NCI-H1105 treated with DMSO at 0.1 percent for 48 hours (cell line): Measurements from ENCODE around the gene ACO1.

Experiments
- DNase-seq: peaks from one replicate; lab custom pipeline; 2025; lab: John Stamatoyannopoulos, UW

ACO1 gene

DNA sequence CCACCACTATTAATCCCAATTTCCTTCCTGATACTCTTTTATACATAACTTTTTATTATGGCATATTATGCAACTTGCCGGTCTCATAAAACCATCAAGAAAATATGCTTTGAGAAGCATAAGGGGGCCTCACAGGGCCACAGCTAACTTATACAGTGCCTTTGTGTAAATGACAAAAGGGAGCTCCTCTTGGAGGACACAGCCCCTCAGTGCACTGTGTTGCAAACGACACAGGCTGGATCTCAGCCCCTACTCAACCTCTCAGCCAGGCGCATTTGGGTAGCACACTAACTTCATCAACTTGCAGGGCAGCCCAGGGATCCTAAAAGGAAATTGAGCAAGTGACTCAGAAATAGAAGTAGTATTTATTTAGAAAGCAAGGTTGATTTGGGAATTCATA lies 106.2 kb downstream of the ACO1 start:
- no peak for DNase-seq

DNA sequence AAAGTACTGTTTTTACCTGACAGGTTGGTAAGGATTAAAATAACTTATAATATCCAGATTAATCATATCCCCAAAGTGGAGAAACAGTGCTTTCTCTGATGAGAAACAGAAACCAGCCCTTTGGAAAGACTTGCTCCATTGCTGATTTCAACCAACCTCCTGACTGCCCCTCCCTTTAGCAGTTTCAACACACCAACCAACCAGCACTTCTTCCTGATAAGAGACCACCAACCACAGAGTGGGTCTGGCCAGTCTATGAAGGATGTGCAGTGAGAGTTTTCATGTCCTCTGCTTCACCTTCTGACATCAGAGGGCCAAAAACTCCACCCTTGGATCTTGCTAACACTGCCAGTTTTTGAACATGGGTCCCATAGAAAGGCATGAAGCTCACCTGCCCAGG lies 113.5 kb downstream of the ACO1 start:
- no peak for DNase-seq

DNA sequence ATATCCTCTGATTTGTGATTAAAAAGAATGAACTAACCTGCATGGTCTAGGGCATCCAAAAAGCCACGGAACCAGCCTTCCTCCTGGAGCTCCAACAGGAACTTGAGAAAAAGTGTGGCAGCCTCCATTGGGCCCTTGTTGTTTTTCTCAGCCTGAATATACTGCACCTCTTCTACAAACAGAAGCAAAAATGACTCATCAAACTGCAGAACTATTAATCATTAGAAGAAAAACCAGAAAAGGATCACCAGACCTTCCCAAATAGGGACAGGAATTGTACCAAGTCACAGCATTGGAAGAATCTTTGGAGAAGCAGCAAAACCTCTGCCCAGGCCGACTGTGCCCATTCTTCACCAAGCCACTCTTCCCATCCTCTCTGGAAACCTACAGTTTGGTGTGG lies 116.3 kb downstream of the ACO1 start:
- DNase-seq, result peak; percentile 6

DNA sequence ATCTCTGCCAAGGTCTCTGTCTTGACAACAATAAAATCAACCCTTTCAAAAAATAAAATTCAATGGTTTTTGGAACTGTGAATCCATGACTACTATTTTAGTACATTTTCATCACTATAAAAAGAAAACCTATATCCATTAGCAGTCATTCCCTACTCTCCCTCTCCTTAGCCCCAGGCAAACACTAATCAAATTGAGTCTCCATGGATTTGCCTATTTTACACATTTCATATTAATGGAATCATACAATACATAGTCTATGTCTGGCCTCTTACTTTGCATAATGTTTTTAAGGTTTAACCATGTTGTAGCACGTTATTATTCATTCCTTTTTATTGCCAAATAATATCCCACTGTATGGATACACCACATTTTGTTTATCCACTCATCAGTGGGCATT lies 117.4 kb downstream of the ACO1 start:
- no peak for DNase-seq

DNA sequence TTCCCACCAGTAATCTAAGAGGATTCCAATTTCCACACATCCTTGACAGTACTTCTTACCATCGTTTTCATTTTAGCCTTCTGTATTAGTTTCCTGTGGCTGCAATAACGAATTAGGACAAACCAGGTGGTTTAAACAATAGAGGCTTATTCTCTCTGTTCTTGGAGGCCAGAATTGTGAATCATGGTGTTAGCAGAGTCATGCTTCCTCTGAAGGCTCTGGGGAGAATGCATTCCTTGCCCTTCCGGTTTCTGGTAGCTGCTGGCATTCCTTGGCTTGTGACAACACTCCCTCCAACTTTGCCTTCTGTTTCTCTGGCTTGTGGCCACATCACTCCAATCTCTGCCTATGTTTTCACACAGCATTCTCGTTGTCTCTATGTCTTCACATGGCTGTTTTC lies 118.0 kb downstream of the ACO1 start:
- no peak for DNase-seq

DNA sequence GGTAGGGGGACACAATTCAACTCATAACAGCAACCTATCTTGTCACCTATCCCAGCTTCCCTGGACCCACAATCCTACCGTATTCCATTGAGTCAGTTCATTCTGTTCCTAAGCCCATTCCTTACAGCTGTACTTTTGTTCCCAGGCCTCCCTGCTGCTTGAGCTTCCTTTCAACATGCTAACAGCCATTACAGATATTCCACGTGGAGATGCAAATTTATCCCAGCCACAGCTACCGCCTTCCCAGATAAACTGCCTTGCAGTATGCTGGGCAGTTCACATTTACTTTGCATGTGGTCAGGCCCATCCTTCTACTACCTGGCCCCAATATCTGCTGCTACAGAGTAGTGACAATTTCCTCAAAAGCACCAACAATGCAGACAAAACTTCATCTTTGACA lies 118.6 kb downstream of the ACO1 start:
- DNase-seq, result no peak
